Stimulated activated CD4-positive, alpha-beta T cell treated with anti-CD3 and anti-CD28 coated beads, Interleukin-15, amount 100 ng/mL, for 48 hours (primary cell): ENCODE data around the gene NT5M.

Experiments used
- DNase-seq, 2 donors: peaks; one replicate each; pipeline ENCODE4 v3.0.0-alpha.2; 2020; ENCODE audit warnings: low read depth in 2 of 2

The NT5M gene

GRCh38 chr17:17343160-17343735, 40.1 kb downstream of the NT5M start:
- DNase-seq, result no peak

DNA sequence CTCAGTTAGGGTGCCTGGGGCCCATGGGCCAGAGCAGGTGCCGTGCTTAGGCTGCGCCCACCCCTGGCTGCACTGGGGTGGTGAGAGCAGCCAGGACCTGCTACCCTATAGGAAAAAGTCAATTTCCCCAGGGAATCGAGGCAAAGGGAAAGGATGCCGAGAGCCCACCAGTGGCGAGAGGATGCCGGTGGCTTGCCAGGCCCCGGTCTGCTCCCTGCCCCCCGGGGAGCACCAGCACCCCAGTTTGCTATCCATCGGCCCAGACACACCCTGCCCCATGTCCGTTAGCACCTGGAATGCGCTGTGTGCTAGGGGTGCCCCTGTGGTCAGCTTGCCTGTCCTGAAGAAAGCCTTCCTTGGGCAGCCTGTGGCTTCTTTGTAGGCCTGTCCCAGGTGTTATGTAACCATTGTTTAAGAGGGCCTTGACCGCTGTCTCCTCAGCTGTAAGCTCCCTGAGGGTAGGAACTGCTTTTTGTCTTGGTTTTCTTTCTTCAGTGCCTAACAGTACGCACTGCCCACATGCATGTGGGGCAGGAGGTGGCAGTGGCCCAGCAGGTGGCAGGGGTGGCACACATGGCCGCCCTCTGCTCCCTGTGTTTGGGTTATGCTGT, 40.8 kb downstream of the NT5M start:
- no peak for DNase-seq

GRCh38 chr17:17344507-17345293, 41.5 kb downstream of the NT5M start:
- no peak for DNase-seq

DNA sequence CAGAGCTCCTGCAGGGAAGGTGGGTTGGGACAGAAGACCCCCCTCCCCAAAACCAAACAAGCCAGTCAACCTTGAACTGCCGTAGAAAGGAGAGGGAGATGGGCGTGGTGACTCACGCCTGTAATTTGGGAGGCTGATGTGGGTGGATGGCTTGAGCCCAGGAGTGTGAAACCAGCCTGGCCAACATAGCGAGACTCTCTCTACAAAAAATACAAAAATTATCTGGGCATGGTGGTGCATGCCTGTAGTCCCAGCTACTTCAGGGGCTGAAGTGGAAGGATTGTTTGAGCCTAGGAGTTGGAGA, 42.1 kb downstream of the NT5M start:
- DNase-seq, result no peak

DNA sequence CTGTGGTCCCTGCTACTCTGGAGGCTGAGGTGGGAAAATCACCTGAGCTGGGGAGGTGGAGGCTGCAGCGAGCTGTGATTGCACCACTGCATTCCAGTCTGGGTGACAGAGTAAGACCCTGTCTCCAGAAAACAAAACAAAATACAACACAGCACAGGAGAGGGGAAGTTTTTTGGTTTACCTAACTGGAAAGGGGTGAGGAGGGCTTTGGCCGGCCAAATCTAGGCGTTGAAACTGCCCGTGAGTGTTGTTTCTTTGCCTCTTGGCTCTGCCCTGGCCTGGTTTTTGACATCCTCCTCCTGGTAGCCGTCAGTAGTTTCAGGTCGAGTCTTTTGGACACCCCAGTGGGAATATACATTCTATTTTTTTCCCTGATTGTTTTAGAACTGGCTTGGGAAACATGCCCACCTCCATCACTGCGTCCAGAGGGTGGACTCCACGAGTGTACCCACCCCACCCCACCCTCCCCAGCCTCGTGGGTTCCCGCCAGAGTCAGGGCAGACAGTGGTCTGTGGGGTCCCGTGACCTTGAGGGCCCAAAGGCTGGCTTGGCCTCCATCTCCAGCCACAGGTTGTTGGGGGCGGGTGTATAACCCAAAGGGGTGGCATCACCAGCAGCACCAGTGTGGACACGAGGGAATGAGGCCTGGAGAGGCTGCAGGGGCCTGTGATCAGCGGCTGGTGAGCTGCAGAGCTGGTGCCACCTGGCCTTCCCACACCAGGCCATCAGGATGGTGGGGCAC, 42.7 kb downstream of the NT5M start:
- DNase-seq, result no peak

DNA sequence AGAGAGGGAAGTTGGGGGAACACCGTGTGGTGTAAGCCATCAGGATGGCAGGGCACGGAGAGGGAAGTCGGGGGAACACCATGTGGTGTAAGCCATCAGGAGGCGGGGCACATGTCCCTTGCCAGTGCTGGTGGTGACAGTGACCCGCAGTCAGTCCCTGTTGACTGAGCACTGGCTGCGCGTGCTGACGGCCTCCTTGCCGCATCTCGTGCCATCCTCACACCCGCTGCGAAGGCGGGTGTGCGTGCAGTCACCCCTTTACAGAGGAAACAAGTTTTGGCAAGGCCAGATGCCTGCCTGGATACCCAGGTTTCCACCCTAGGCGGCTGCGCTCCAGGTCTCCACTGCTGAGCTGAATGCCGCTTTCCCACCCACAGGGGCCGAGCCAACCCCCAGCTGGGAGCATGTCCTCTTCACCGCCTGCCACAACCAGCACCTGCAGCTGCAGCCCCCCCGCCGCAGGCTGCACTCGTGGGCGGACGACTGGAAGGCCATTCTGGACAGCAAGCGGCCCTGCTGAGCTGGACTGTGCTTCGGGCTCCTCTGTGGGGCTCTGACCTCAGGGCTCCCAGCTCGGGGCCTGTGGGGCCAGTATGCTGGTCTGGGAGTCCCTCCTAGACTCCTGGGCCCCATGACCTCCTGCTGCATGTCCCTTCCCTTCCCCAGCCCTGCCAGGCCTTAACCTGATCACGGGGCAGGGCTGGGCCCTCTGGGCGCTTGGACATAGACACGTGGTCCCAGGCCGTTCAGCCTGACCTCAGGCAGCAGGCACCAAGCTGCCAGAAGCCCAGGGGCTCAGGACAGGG, 43.5 kb downstream of the NT5M start:
- no peak for DNase-seq

GRCh38 chr17:17347234-17347955, 44.2 kb downstream of the NT5M start:
- no peak for DNase-seq

GRCh38 chr17:17347956-17348871, 45.0 kb downstream of the NT5M start:
- no peak for DNase-seq

DNA sequence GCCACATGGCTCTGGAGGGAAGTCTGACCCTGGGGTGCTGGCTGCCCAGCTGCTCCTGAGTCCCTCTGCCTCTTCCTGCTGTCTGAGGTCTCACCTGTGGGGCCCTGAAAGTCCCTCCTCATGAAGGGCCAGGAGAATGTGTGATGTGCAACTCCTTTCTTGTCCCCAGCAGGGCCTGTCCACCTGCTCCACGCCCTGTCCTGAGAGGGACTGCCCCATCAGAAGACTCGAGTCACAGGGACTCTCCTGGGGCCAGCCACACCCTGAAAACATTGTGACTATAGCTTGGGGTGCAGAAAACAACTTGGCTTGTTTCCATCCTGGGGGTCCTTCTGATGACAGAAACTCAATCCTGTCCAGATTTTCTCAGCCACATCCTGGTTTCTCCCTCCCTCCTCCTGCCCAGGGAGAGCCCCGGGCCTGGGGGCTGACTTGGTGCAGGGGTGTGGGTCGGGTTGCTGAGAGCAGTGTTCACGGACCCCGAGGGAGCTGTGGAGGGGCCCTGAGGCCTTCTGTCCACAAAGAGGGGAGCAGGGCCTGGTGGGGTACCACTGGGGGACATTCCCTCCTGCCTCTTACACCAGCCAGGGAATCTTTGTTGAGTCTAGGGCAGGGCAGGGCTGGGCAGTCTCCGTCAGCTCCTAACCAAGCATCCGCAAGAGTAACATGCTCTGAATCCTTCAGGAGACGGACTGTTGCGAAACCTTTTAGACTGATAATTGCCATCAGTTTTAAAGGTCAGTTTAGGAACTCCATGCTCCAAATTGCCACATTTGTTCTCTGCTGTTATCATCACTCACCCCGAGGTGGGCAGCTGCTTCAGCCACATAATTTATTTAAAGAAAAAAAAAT, 45.9 kb downstream of the NT5M start:
- DNase-seq, result no peak

- DNase-seq, result no peak
Measured at GRCh38 chr17:17349724-17350106, 46.5 kb downstream of the NT5M start.

- DNase-seq, result no peak
Measured at GRCh38 chr17:17350491-17351355, 47.5 kb downstream of the NT5M start.

DNA sequence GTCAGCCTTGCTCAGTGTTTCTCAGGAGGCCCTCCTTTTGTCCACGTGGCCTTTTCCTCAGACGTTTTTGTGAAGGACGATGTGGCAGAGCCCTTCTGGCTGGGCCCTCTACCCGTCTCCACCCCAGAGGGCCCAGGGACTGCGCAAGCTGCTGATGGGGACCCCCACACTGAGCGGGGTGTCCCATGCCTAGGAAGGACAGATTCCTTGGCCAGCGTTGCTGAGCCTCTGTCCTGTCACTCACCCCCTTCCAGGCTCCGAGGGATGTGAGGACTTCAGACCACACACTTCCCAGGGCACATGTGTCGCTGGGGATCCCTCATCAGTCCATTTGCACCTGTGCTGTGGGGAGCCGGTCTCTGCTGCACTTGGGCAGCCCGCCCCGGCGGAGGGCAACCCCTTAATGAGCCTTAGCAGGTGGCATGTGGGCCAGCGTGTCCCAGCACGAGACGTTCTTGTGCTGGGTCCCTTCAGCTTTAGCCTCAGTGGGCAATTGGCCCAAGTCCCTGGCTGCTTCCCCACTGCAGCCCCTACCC, 48.3 kb downstream of the NT5M start:
- DNase-seq, result no peak

DNA sequence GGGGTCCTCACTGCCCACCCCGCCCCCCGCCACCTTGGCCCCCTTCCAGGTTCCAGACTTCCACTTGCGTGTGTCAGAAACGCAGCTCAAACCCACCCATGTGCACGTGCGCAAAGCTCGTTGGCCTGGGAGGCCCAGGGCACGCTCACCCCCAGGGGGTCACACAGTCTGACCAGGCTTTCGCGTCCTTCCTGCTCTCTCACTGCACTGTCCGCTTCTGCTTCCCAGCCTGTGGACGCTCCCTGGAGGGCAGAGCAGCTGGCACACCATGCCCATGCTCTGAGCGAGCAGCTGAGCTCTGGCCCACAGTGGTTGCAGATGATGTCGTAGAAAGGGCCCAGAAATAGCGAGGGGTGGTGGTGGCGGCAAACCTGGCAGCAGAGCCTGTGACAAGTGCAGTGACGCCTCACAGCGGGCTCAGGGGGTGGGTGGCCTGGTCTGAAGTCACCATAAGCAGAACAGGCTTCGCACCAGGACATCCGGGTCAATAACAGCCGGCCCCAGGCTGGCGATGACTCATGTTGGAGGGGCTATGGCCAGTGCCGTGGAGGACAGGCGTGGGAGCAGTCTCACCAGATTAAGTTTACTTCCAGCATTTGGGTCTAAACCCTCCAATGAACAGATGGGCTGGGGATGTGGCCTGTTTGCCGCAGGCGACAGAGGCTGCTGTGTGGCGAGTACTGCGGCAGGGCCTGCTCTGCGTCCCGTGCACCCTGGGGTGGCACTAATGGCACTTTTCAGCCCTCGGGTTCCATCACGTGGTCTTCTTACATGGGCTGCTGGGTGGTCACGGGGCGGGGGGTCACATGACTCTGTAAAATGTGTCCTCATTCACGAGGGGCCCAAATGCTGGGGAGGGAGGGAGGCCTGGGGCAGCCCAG, 49.0 kb downstream of the NT5M start:
- no peak for DNase-seq

- DNase-seq, result no peak
Measured at GRCh38 chr17:17352836-17353624, 49.9 kb downstream of the NT5M start.

GRCh38 chr17:17353625-17354484, 50.7 kb downstream of the NT5M start:
- DNase-seq, result no peak
